ENCODE results near the gene DMAC2. TPM values are rescaled to one million over a fixed set of nuclear protein-coding genes. Genes with fewer than 3 reads are reported as not detected.
"Not testable (repeated sequence)": the region's sequence is repeated elsewhere in the genome, so short reads cannot be mapped to it uniquely, and the experiment has no call there.

Gene DMAC2
- total RNA-seq, 1 experiment from 2014 or later, result 57.8 TPM

GRCh38 chr19:41422456-41422855 lies 17.3 kb downstream of the DMAC2 start:
- peaks cover 39% of the 10 kb centered on the region for H3K36me3 ChIP-seq
- no peaks in the 10 kb centered on the region for H3K4me1 ChIP-seq (replicated peaks)
- H3K27ac ChIP-seq, result no peak overlapping the region
- no peak overlapping the region for H3K4me3 ChIP-seq
- no peaks in the 10 kb centered on the region for H3K27me3 ChIP-seq (replicated peaks)
- DNase-seq (ENCODE audit: low read depth in 1 of 2, low spot score in 2 of 2), result no peak
- H3K9me3 ChIP-seq (replicated peaks), result no peaks in the 10 kb centered on the region

GRCh38 chr19:41421973-41422372 lies 17.7 kb downstream of the DMAC2 start:
- no peak for DNase-seq (ENCODE audit: low read depth in 1 of 2, low spot score in 2 of 2)
- H3K4me3 ChIP-seq, result no peak overlapping the region
- H3K9me3 ChIP-seq (replicated peaks), result no peaks in the 10 kb centered on the region
- peaks cover 39% of the 10 kb centered on the region for H3K36me3 ChIP-seq
- H3K27ac ChIP-seq, result no peak overlapping the region
- H3K27me3 ChIP-seq (replicated peaks), result no peaks in the 10 kb centered on the region
- H3K4me1 ChIP-seq (replicated peaks), result no peaks in the 10 kb centered on the region

DNA sequence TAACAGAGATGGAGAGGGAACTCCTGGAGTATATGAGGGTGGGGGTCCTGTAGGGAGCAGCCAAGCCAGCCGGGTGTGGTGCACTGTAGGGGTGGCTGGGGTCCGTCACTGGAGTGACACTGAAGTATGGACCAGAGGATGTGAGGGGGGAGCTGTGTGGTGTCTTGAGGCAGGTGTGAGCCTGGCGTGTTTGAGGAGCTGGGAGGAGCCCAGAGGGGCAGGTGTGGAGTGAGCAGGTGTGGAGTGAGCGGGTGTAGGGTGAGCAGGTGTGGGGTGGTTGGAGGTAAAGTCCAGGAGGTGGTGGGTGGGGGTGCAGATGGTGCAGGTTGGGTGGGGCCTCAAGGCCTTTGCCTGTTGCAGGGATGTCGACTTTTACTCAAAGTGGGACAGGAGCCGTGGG lies 18.4 kb downstream of the DMAC2 start:
- H3K27me3 ChIP-seq (replicated peaks), result no peaks in the 10 kb centered on the region
- peaks cover 45% of the 10 kb centered on the region for H3K36me3 ChIP-seq
- no peak overlapping the region for H3K4me3 ChIP-seq
- no peak for DNase-seq (ENCODE audit: low read depth in 1 of 2, low spot score in 2 of 2)
- no peaks in the 10 kb centered on the region for H3K9me3 ChIP-seq (replicated peaks)
- H3K27ac ChIP-seq, result no peak overlapping the region
- H3K4me1 ChIP-seq (replicated peaks), result no peaks in the 10 kb centered on the region

DNA sequence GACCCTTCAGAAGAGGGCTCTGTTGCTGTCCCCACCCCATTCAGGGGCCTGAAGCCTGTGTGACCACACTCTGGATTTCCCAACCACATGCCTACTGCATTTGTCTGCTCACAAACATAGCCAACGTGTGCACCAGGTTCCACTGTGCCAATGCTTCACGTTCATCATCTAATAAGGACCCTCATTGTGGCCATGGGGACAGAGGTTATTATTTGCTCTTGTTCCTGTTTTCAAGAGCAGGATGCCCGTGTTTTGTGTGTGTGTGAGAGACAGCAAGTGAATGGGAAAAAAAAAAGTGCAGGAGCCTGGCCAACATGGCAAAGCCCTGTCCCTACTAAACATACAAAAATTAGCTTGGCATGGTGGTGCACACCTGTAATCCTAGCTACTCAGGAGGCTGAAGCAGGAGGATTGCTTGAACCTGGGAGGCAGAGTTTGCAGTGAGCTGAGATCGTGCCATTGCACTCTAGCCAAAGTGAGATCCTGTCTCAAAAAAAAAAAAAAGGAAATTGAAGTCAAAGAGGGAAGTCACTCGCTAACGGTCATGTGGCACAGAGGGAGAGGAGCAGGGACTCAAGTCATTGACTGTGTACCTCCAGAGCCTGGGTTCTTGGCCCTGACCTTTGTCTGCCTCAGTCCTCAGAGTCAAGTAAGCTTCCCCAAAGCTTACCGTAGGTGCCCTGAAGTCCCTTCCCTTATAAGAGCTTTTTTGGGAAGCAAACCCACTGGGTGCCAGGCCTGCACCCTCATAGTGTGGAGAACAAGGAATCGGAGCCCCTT lies 19.4 kb downstream of the DMAC2 start:
- no peak overlapping the region for H3K27ac ChIP-seq
- no peaks in the 10 kb centered on the region for H3K27me3 ChIP-seq (replicated peaks)
- DNase-seq (ENCODE audit: low read depth in 1 of 2, low spot score in 2 of 2), result no peak
- H3K4me3 ChIP-seq, result no peak overlapping the region
- no peaks in the 10 kb centered on the region for H3K4me1 ChIP-seq (replicated peaks)
- H3K36me3 ChIP-seq, result peaks cover 40% of the 10 kb centered on the region
- no peaks in the 10 kb centered on the region for H3K9me3 ChIP-seq (replicated peaks)

DNA sequence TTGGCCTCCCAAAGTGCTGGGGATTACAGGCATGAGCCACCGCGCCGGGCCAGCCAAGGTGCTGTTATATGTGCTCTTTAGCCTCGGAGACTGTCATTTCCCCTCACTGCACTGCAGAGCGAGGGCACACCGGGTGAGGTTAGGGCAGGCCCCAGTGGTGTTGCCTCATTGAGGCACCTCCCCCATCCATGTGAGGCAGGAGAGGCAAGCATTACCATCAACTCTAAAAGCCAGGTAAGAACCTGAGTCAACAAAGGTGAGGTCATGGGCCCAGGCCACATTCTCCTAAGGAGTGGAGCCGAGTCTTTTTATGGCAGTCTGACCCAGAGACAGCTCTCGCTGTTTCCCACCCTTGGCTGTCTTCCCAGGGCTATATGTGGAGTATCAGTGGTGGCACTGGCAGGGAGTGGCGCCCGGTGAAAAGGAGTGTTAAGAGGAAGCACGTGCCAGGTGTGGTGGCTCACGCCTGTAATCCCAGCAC lies 23.5 kb downstream of the DMAC2 start:
- Histone ChIP-seq H3K36me3 (peaks cover 30% of the 10 kb centered on the region), H3K4me3 (no peak overlapping the region)

GRCh38 chr19:41415154-41415571 lies 24.5 kb downstream of the DMAC2 start:
- H3K27ac ChIP-seq, result no peak overlapping the region
- no peaks in the 10 kb centered on the region for H3K9me3 ChIP-seq (replicated peaks)
- no peaks in the 10 kb centered on the region for H3K4me1 ChIP-seq (replicated peaks)
- no peak overlapping the region for H3K4me3 ChIP-seq
- peaks cover 23% of the 10 kb centered on the region for H3K36me3 ChIP-seq
- no peaks in the 10 kb centered on the region for H3K27me3 ChIP-seq (replicated peaks)
- no peak for DNase-seq (ENCODE audit: low read depth in 1 of 2, low spot score in 2 of 2)

More for the DNA sequence above, 23.5 kb downstream of the DMAC2 start:
- H3K27me3 ChIP-seq (replicated peaks), result no peaks in the 10 kb centered on the region
- H3K4me1 ChIP-seq (replicated peaks), result no peaks in the 10 kb centered on the region
- H3K9me3 ChIP-seq (replicated peaks), result no peaks in the 10 kb centered on the region
- H3K27ac ChIP-seq, result no peak overlapping the region
- no peak for DNase-seq (ENCODE audit: low read depth in 1 of 2, low spot score in 2 of 2)

DNA sequence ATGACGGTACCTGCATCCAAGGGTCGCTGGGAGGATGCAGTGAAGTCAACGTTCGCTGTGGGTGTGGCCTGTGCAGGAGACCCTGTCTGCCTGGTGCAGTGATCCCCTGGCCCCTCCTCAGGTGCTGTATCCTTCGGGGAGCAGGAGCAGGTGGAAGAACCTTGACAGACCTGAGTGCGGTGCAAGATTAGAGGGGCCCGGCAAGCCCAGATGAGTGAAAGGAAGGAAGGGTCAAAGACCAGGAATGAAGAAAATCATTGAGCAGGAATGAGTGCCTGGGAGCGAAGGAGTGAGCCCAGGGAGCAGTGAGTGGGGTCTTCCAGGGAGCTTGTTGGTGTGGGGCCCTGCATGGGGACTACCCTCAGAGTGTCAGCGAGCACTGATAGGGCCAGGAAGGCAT lies 25.3 kb downstream of the DMAC2 start:
- DNase-seq (ENCODE audit: low read depth in 1 of 2, low spot score in 2 of 2), result no peak
- Histone ChIP-seq H3K27ac (no peak overlapping the region), H3K4me1 (replicated peaks) (no peaks in the 10 kb centered on the region), H3K36me3 (peaks cover 19% of the 10 kb centered on the region), H3K27me3 (replicated peaks) (no peaks in the 10 kb centered on the region), H3K4me3 (no peak overlapping the region), H3K9me3 (replicated peaks) (no peaks in the 10 kb centered on the region)

DNA sequence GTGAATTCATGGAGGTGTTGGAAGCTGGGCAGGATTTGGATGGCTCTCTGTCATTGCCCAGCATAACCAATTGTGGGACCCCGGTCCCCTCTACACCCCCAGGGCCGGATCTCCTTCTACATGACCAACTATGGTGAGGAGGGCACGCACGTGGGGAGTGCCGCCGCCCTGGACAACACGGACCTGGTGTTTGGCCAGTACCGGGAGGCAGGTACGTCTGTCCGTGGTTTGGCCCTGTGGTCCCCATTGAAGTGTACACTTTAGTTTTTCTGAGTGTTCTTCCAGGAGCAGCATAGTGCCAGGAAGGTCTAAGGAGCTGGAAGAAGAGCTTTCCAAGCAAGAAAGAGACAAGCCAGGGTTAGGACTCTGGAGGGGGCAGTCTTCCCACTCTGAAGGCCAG lies 25.8 kb downstream of the DMAC2 start:
- no peaks in the 10 kb centered on the region for H3K27me3 ChIP-seq (replicated peaks)
- H3K9me3 ChIP-seq (replicated peaks), result no peaks in the 10 kb centered on the region
- peaks cover 14% of the 10 kb centered on the region for H3K36me3 ChIP-seq
- no peaks in the 10 kb centered on the region for H3K4me1 ChIP-seq (replicated peaks)
- no peak overlapping the region for H3K4me3 ChIP-seq
- DNase-seq (ENCODE audit: low read depth in 1 of 2, low spot score in 2 of 2), result no peak
- H3K27ac ChIP-seq, result no peak overlapping the region

DNA sequence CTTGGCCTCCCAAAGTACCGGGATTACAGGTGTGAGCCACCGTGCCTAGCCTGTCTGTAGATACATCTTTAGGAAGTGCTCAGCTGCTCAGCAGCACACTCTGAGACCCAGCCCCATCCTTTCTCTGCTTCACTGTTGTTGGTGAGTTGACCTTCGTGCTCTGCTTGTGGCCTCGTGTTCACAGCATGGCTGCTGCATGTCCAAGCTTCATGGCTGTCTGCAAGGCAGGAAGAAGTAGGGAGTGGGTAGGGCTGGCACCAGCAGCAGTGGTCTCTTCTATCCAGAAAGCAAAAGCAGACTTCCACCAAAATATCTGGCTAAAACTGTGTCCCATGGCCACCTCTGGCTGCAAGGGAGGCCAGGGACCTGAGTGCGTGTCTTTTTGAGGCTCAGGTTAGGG lies 26.8 kb downstream of the DMAC2 start:
- DNase-seq (ENCODE audit: low read depth in 1 of 2, low spot score in 2 of 2), result no peak
- Histone ChIP-seq H3K27ac (no peak overlapping the region), H3K36me3 (peaks cover 11% of the 10 kb centered on the region), H3K4me1 (replicated peaks) (no peaks in the 10 kb centered on the region), H3K9me3 (replicated peaks) (no peaks in the 10 kb centered on the region), H3K4me3 (no peak overlapping the region), H3K27me3 (replicated peaks) (no peaks in the 10 kb centered on the region)

DNA sequence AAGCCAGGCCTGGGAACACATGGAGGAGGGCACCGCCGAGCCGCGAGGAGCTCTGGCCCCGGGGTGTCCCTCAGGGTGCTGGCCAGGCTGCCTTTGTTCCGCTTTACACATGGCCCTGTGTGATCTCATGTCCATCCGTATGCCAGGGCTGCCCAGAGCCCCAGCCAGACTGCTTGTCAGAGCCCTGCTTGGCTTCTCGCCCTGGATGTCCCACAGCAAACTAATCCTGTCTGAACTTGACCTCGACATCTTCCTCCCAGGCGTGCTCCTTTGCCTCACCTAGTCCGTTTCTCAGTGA lies 27.8 kb downstream of the DMAC2 start:
- Histone ChIP-seq H3K27me3 (replicated peaks) (no peaks in the 10 kb centered on the region), H3K36me3 (peaks cover 11% of the 10 kb centered on the region), H3K9me3 (replicated peaks) (no peaks in the 10 kb centered on the region), H3K4me3 (no peak overlapping the region), H3K4me1 (replicated peaks) (no peaks in the 10 kb centered on the region), H3K27ac (no peak overlapping the region)
- no peak for DNase-seq (ENCODE audit: low read depth in 1 of 2, low spot score in 2 of 2)

GRCh38 chr19:41411100-41411967 lies 28.4 kb downstream of the DMAC2 start:
- Histone ChIP-seq H3K27ac (no peak overlapping the region), H3K4me3 (no peak overlapping the region), H3K27me3 (replicated peaks) (no peaks in the 10 kb centered on the region), H3K4me1 (replicated peaks) (no peaks in the 10 kb centered on the region), H3K36me3 (peaks cover 6% of the 10 kb centered on the region), H3K9me3 (replicated peaks) (no peaks in the 10 kb centered on the region)
- no peak for DNase-seq (ENCODE audit: low read depth in 1 of 2, low spot score in 2 of 2)

- no peak for DNase-seq (ENCODE audit: low read depth in 1 of 2, low spot score in 2 of 2)
- H3K27me3 ChIP-seq (replicated peaks), result no peaks in the 10 kb centered on the region
- no peak overlapping the region for H3K27ac ChIP-seq
- H3K9me3 ChIP-seq (replicated peaks), result no peaks in the 10 kb centered on the region
- peaks cover 3% of the 10 kb centered on the region for H3K36me3 ChIP-seq
- no peaks in the 10 kb centered on the region for H3K4me1 ChIP-seq (replicated peaks)
- H3K4me3 ChIP-seq, result no peak overlapping the region
Observed at GRCh38 chr19:41410336-41411054, 29.2 kb downstream of the DMAC2 start.

GRCh38 chr19:41409288-41409687 lies 30.4 kb downstream of the DMAC2 start:
- DNase-seq (ENCODE audit: low read depth in 1 of 2, low spot score in 2 of 2), result no peak
- Histone ChIP-seq H3K4me1 (replicated peaks) (no peaks in the 10 kb centered on the region), H3K4me3 (no peak overlapping the region), H3K36me3 (peaks cover 3% of the 10 kb centered on the region), H3K9me3 (replicated peaks) (no peaks in the 10 kb centered on the region), H3K27me3 (replicated peaks) (no peaks in the 10 kb centered on the region), H3K27ac (no peak overlapping the region)

DNA sequence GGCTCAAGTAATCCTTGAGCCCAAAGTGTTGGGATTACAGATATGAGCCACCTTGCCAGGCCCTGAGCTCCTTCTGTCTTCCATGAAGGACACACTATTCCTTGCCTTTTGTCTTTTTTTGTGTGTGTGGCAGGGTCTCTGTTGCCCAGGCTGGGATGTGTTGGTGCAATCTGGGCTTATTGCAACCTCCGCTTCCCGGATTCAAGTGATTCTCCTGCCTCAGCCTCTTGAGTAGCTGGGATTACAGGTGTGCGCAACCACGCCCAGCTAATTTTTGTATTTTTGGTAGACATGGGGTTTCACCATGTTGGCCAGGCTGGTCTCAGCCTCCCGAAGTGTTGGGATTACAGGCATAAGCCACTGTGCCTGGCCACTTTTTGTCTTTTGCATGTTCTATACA lies 30.9 kb downstream of the DMAC2 start:
- DNase-seq (ENCODE audit: low read depth in 1 of 2, low spot score in 2 of 2); H3K9me3 ChIP-seq (replicated peaks); H3K4me3 ChIP-seq; H3K4me1 ChIP-seq (replicated peaks); H3K36me3 ChIP-seq; H3K27me3 ChIP-seq (replicated peaks); H3K27ac ChIP-seq: not testable (repeated sequence)

Data from SJSA1 (cell line).